GM18861 (cell line): Measurements from ENCODE around the gene MPG.
A peak's percentile ranks its signal among the peaks of the same experiment; 100 is the strongest.

ENCODE experiments used
- ATAC-seq: cut with Tn5 transposase; IDR thresholded peaks from one replicate; pipeline ENCODE4 v1.9.1; 2021; ENCODE audit not compliant: unreplicated experiment

Gene MPG

GRCh38 chr16:83781-84615 is 6.0 kb downstream of the MPG start:
- no peak for ATAC-seq

- peak; percentile 70 for ATAC-seq
These were observed 6.8 kb downstream of the MPG start for GRCh38 chr16:84718-85406.

DNA sequence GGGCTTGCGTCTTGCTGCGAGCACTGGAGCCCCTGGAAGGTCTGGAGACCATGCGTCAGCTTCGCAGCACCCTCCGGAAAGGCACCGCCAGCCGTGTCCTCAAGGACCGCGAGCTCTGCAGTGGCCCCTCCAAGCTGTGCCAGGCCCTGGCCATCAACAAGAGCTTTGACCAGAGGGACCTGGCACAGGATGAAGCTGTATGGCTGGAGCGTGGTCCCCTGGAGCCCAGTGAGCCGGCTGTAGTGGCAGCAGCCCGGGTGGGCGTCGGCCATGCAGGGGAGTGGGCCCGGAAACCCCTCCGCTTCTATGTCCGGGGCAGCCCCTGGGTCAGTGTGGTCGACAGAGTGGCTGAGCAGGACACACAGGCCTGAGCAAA is 7.4 kb downstream of the MPG start:
- ATAC-seq: peak; percentile 19

GRCh38 chr16:85865-86264 is 7.8 kb downstream of the MPG start:
- no peak for ATAC-seq

- ATAC-seq: no peak
These were observed 8.5 kb downstream of the MPG start for GRCh38 chr16:86483-86952.

- ATAC-seq: no peak
These were observed 10.6 kb downstream of the MPG start for GRCh38 chr16:88613-89012.

- ATAC-seq: no peak
These were observed 11.6 kb downstream of the MPG start for GRCh38 chr16:89391-90302.

GRCh38 chr16:91484-91883 is 13.5 kb downstream of the MPG start:
- no peak for ATAC-seq

GRCh38 chr16:92431-93339 is 14.7 kb downstream of the MPG start:
- no peak for ATAC-seq

GRCh38 chr16:94918-95265 is 16.9 kb downstream of the MPG start:
- ATAC-seq: no peak

DNA sequence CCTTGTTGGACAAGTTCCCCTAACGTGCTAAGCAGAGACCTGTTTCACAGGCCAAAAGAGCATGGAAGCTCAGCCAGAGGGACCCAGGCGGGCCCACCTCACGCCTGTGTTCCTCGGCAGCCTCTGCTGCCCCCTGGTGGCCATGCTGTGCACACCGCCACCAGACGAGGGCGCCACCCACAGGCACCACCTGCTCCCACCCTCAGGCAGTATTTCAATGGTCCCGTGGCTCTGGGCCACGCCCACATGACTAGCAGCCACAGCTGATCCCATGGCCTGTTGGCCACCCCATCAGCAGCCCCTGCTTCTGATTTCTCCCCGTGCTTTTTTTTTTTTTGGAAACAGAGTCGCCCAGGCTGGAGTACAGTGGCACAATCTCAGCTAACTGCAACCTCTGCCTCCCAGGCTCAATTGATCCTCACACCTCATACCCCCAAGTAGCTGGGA is 18.9 kb downstream of the MPG start:
- peak; percentile 70 for ATAC-seq

DNA sequence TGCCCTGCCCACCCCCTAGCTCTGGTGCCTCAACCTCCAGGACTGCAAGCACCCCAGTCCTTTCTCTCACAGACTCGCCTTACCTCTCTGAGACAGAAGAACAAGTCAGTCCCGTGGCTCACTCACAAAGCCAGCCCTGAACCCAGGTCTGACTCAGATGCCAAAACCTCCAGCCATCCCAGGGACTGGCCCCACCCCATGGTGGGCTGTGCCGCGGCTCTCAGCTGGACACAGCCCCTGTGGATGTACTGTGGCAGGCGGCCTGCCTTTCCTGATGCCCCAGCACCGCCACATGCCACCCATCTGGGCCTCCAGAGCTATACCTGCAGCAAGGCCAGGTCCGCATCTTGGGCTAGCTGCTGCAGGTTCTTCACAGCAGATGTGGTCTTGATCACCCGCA is 19.8 kb downstream of the MPG start:
- ATAC-seq: no peak

- no peak for ATAC-seq
These were observed 23.0 kb downstream of the MPG start for GRCh38 chr16:100989-101388.

DNA sequence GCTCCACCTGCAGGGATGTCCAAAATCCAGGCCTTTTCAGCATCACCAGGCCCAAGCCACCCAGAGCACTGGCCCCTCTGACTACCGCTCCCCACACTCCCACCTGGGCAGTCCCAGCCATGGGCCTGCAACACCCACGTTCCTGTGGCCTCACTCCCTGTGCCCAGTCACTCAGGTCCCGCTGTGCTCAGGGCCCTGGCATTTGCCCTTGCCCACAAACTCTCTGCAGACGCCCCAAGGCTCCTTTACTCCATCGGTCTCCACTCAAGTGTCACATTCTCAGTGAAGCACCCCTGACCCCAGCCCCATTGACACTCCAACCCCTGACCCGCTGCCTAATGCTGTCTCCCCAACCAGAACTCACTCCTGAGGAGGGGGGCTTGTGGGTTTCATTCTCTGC is 23.6 kb downstream of the MPG start:
- no peak for ATAC-seq

DNA sequence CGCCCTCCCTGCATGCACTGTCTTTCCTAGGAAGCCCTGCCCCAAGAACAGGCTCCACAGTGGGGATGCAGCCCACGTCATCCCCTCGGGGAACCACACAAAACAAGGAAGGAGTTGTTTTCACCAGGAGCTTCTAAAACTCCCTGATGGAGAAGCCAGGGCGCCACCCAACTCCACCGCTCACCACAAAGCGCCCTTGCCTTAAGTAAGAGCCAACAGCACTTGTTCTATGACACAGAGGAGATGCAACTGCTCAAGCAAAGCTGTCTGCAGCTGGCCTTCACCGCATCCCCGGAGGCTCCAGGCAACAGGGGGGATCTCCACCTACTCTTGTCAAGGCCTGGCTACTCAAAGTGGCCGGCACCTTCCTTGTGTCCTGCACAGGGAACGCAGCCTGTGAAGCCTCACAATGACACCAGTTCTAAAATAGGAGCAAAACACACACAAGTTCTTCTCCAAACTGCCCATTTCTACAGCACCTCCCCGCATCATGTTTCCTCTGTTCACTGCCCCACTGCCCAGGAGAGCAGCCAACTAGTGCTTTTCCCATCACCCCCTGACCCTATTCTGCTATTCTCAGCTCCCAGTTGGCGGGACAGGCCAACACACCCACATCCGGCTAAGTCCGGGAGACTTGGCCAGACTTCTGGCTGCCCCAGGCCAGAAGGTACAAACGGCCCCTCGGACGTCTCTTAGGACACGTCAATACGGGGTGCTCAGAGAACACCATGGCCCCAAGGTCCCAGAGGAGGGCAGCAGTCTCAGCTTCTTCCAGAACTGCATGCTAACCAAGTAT is 24.2 kb downstream of the MPG start:
- ATAC-seq: no peak

DNA sequence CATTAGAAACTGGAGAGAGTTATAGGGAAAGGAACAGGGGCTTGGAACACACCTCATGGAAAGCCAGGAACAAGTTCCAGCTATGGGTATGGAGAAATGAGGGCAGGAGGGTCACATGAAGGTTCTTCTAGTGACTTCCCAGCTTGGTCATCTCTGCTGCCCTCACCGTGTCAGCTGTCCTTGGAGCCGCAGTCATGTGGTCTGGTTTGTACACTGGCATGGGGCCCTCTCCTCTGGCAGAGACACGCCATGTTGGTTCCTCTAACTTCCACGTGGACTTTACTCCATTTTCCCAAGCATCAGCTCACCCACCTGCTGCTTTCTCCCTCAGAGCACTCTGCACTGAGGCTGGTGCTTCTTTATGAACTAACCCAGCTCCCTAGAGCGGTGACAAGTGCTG is 26.3 kb downstream of the MPG start:
- ATAC-seq: no peak

GRCh38 chr16:104928-105327 is 26.9 kb downstream of the MPG start:
- ATAC-seq: no peak

GRCh38 chr16:105521-105920 is 27.5 kb downstream of the MPG start:
- no peak for ATAC-seq

GRCh38 chr16:106623-107324 is 28.7 kb downstream of the MPG start:
- ATAC-seq: no peak
